ENCODE results near the gene MPST. TPM values are rescaled to one million over a fixed set of nuclear protein-coding genes. Genes with fewer than 3 reads are reported as not detected.

MPST gene
- total and polyA plus RNA-seq, 2 donors from 2014 or later = 44.4 to 167 TPM

DNA sequence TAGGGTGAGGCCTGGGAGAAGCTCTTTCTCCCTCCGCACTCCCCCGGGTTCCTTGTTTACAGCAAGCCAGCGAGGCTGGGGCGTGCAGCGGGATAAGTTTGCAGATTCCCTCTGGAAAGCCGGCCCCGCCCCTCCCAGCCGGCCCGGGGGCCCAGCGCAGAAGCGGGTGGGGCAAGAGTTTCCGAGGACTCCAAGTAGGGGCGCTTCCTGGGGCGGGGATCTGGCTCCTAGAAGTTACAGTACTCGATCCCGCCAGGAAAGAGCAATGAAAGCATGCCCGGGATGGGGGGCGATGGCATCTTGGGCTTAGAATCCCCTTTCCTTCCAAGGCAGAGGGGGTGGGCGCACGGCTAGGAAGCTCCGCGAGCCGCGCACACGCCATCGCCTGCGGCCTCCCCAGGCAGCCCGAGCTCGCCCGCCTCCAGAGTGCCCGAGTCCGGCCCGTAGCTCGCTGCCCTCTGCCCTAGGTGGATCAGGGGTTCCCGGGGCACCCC lies 680 bp upstream of the MPST start:
- no peak for FAIRE-seq
- Histone ChIP-seq H3K4me1 (ENCODE audit: control insufficient read depth in 2 of 3, insufficient read depth in 2 of 3, low read depth in 1 of 3, low read length in 3 of 3) (peaks cover 0 to 29% (median 5%) of the 10 kb centered on the region in 3 donors), H3K36me3 (ENCODE audit: control insufficient read depth in 2 of 3, insufficient read depth in 3 of 3, low read length in 3 of 3) (no peaks in the 10 kb centered on the region), H3K9ac (ENCODE audit: low read length in 3 of 3) (peak overlapping the region; percentile 42 to 74 (median 70)), H3K27ac (ENCODE audit: low read depth in 2 of 2, low read length in 2 of 2) (peak overlapping the region in 1 of 2 donors; percentile 83), H3K4me3 (ENCODE audit: low read length in 3 of 3) (peak overlapping the region; percentile 70 to 78 (median 77)), H3K9me3 (ENCODE audit: control insufficient read depth in 2 of 3, insufficient read depth in 1 of 3, low read length in 3 of 3) (no peaks in the 10 kb centered on the region), H3K27me3 (ENCODE audit: control insufficient read depth, insufficient read depth, low read length) (no peaks in the 10 kb centered on the region)
- no peak for TF ChIP-seq CTCF (IDR thresholded peaks at IDR 0.05; ENCODE audit: borderline replicate concordance, extremely low read depth, insufficient read depth)
- intact Hi-C loops (cut with DNase I) = no loop called here
- DNase-seq = peak; percentile 82 to 88 (median 86)

DNA sequence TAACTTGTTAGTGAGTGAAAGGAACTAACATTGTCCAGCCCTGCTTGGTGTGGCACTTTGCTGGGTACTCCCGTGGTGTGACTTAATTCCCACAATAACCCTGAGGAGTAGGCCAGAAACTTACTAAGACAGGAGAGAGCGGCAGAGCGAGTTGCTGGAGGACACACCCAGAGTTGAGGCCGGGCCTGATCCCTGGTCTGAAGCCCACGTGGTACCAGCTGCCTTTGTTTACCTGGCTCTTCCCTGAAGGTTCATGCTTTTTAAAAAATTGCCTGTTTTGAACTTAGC lies 594 bp downstream of the MPST start:
- no peak for TF ChIP-seq CTCF (IDR thresholded peaks at IDR 0.05; ENCODE audit: borderline replicate concordance, extremely low read depth, insufficient read depth)
- Histone ChIP-seq H3K4me3 (ENCODE audit: low read length in 3 of 3) (peak overlapping the region; percentile 66 to 90 (median 84)), H3K9me3 (ENCODE audit: control insufficient read depth in 2 of 3, insufficient read depth in 1 of 3, low read length in 3 of 3) (no peaks in the 10 kb centered on the region), H3K27me3 (ENCODE audit: control insufficient read depth, insufficient read depth, low read length) (no peaks in the 10 kb centered on the region), H3K9ac (ENCODE audit: low read length in 3 of 3) (peak overlapping the region; percentile 42 to 86 (median 76)), H3K27ac (ENCODE audit: low read depth in 2 of 2, low read length in 2 of 2) (peak overlapping the region; percentile 84 to 90), H3K36me3 (ENCODE audit: control insufficient read depth in 2 of 3, insufficient read depth in 3 of 3, low read length in 3 of 3) (no peaks in the 10 kb centered on the region), H3K4me1 (ENCODE audit: control insufficient read depth in 2 of 3, insufficient read depth in 2 of 3, low read depth in 1 of 3, low read length in 3 of 3) (peaks cover 0 to 34% (median 5%) of the 10 kb centered on the region in 3 donors)
- FAIRE-seq (no peak), DNase-seq (peak in 2 of 5 donors; percentile 44 to 56)
- intact Hi-C loops (cut with DNase I) = no loop called here

DNA sequence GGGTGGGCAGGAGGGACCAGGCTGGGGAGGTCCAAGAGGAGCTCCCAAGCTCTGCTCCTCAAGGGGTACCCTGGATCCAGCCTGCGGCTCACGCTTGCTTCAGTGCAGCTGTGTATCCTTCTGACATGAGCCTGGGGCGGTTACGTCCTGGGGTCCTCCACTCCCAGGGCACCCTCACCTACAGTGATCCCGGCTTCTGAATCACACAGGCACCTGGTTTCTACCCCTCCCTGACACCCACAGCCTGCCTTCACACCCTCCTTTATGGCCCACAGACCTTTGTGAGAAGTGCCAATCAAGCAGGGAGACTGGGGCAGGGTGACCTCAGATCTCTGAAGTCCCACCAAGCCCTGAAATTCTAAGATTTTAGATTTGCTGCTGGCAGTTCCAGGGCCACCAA lies 1.5 kb downstream of the MPST start:
- no peak for FAIRE-seq
- no peak overlapping the region for H3K27ac ChIP-seq (ENCODE audit: low read depth in 2 of 2, low read length in 2 of 2)
- peaks cover 0 to 3% (median 2%) of the 10 kb centered on the region in 3 donors for H3K36me3 ChIP-seq (ENCODE audit: control insufficient read depth in 2 of 3, insufficient read depth in 3 of 3, low read length in 3 of 3)
- H3K4me3 ChIP-seq (ENCODE audit: low read length in 3 of 3) = no peak overlapping the region
- H3K27me3 ChIP-seq (ENCODE audit: control insufficient read depth, insufficient read depth, low read length) = no peaks in the 10 kb centered on the region
- peaks cover 0 to 30% (median 5%) of the 10 kb centered on the region in 3 donors for H3K4me1 ChIP-seq (ENCODE audit: control insufficient read depth in 2 of 3, insufficient read depth in 2 of 3, low read depth in 1 of 3, low read length in 3 of 3)
- no peak overlapping the region for H3K9ac ChIP-seq (ENCODE audit: low read length in 3 of 3)
- intact Hi-C loops (cut with DNase I) = no loop called here
- no peak for DNase-seq
- H3K9me3 ChIP-seq (ENCODE audit: control insufficient read depth in 2 of 3, insufficient read depth in 1 of 3, low read length in 3 of 3) = no peaks in the 10 kb centered on the region
- TF ChIP-seq CTCF (IDR thresholded peaks at IDR 0.05; ENCODE audit: borderline replicate concordance, extremely low read depth, insufficient read depth) = no peak

Data from kidney (tissue), 14 donors.